Gastroesophageal sphincter (tissue), 3 donors: ENCODE results near the gene TPP2.

Source experiments
- CTCF ChIP-seq, 4 experiments: fragments of 200-600 bp in 2 of 4; fragments of 450-650 bp in 2 of 4; sonication (generic) in 1 of 4; IDR thresholded peaks; one replicate each; pipeline ENCODE4 v1.5.1; 2017 to 2019; ENCODE audit warnings: antibody characterized with exemption in 4 of 4, mild to moderate bottlenecking in 2 of 4, moderate library complexity in 2 of 4
- POLR2AphosphoS5 ChIP-seq: sonication (generic); formaldehyde crosslinking; IDR thresholded peaks from one replicate; pipeline ENCODE4 v1.6.1; 2017; ENCODE audit warnings: antibody characterized with exemption

- TF ChIP-seq CTCF (IDR thresholded peaks at IDR 0.05) (no peak), POLR2AphosphoS5 (no peak)
Observed at GRCh38 chr13:102667023-102667422, 70.2 kb downstream of the TPP2 start.
